GM23338 (cell line): ENCODE results near the gene KPNA6. TPM values are rescaled to one million over a fixed set of nuclear protein-coding genes. Genes with fewer than 3 reads are reported as not detected.

ENCODE experiments used
- ATAC-seq: fragments of 200-7000 bp; cut with Tn5 transposase; 3 replicates; pipeline ENCODE4 v1.9.1; 2020
- DNase-seq: peaks from one replicate; pipeline ENCODE4 v3.0.0-alpha.2; 2015; ENCODE audit warnings: low spot score
- H2AFZ ChIP-seq: fragments of 200-600 bp; sonication (generic); 2 replicates; pipeline ENCODE4 v1.8.0; 2016; ENCODE audit warnings: antibody characterized with exemption, mild to moderate bottlenecking, moderate library complexity
- H3F3A ChIP-seq: fragments of 200-600 bp; sonication (generic); replicated peaks from 2 replicates; pipeline ENCODE4 v1.8.0; 2017; ENCODE audit warnings: antibody characterized with exemption, mixed run types, low read depth
- H3K27ac ChIP-seq: fragments of 200-600 bp; sonication (generic); 2 replicates; pipeline ENCODE4 v1.6.1; 2016; ENCODE audit warnings: low read depth
- H3K27me3 ChIP-seq: fragments of 200-600 bp; sonication (generic); 2 replicates; pipeline ENCODE4 v1.8.0; 2016; ENCODE audit warnings: mild to moderate bottlenecking, mixed run types, moderate library complexity; ENCODE audit not compliant: insufficient read depth
- H3K36me3 ChIP-seq: fragments of 200-600 bp; sonication (generic); 2 replicates; pipeline ENCODE4 v1.8.0; 2016; ENCODE audit warnings: mild to moderate bottlenecking; ENCODE audit not compliant: insufficient read depth
- H3K4me1 ChIP-seq: fragments of 200-600 bp; sonication (generic); 2 replicates; pipeline ENCODE4 v1.8.0; 2016; ENCODE audit warnings: mild to moderate bottlenecking, moderate library complexity; ENCODE audit not compliant: insufficient read depth
- H3K4me2 ChIP-seq: fragments of 200-600 bp; sonication (generic); 2 replicates; pipeline ENCODE4 v1.7.1; 2017; ENCODE audit warnings: mixed run types
- H3K4me3 ChIP-seq: fragments of 200-600 bp; sonication (generic); 2 replicates; pipeline ENCODE4 v1.6.1; 2016; ENCODE audit warnings: mixed run types
- H3K79me2 ChIP-seq: fragments of 200-600 bp; sonication (generic); replicated peaks from 2 replicates; pipeline ENCODE4 v1.8.0; 2017; ENCODE audit warnings: mild to moderate bottlenecking; ENCODE audit not compliant: insufficient read depth
- H3K9me2 ChIP-seq: fragments of 200-600 bp; sonication (generic); 2 replicates; pipeline ENCODE4 v1.8.0; 2017; ENCODE audit not compliant: insufficient read depth
- H4K20me1 ChIP-seq: fragments of 200-600 bp; sonication (generic); replicated peaks from 2 replicates; pipeline ENCODE4 v1.8.0; 2017; ENCODE audit warnings: mild to moderate bottlenecking; ENCODE audit not compliant: insufficient read depth
- H3K27ac Mint-ChIP-seq: 2 replicates; pipeline ENCODE4 v1.8.0; 2020; ENCODE audit warnings: inconsistent platforms, mild to moderate bottlenecking, moderate library complexity, mixed read lengths
- H3K27me3 Mint-ChIP-seq: 3 replicates; pipeline ENCODE4 v1.8.0; 2022; ENCODE audit warnings: low read depth, mild to moderate bottlenecking, moderate library complexity, mixed read lengths, inconsistent platforms; ENCODE audit not compliant: insufficient read depth, poor library complexity
- H3K36me3 Mint-ChIP-seq: 3 replicates; pipeline ENCODE4 v1.8.0; 2021; ENCODE audit warnings: low read depth, mild to moderate bottlenecking, inconsistent platforms, moderate library complexity, mixed read lengths
- H3K4me1 Mint-ChIP-seq: 3 replicates; pipeline ENCODE4 v1.8.0; 2020; ENCODE audit warnings: mild to moderate bottlenecking, inconsistent platforms, mixed read lengths
- H3K4me3 Mint-ChIP-seq: 3 replicates; pipeline ENCODE4 v1.8.0; 2021; ENCODE audit warnings: moderate library complexity, mild to moderate bottlenecking, inconsistent platforms, mixed read lengths
- H3K9me3 Mint-ChIP-seq: 3 replicates; pipeline ENCODE4 v1.8.0; 2020; ENCODE audit warnings: moderate library complexity, mild to moderate bottlenecking, inconsistent platforms, mixed read lengths
- CREB1 ChIP-seq: fragments of 250-450 bp; sonication (Bioruptor Pico); IDR thresholded peaks from 2 replicates; pipeline ENCODE4 v1.5.0; 2020; ENCODE audit warnings: low read depth, mild to moderate bottlenecking, moderate library complexity
- ETS1 ChIP-seq: IDR thresholded peaks from 2 replicates; pipeline ENCODE4 v1.6.1; 2016; ENCODE audit warnings: antibody characterized with exemption
- EZH2 ChIP-seq: fragments of 200-600 bp; sonication (generic); IDR thresholded peaks from one replicate; pipeline ENCODE4 v1.8.0; 2017; ENCODE audit warnings: antibody characterized with exemption, mild to moderate bottlenecking, low read depth; ENCODE audit not compliant: unreplicated experiment
- EZH2phosphoT487 ChIP-seq: fragments of 200-600 bp; sonication (generic); IDR thresholded peaks from one replicate; pipeline ENCODE4 v1.8.1; 2018; ENCODE audit warnings: antibody characterized with exemption; ENCODE audit not compliant: unreplicated experiment
- JUNB ChIP-seq: IDR thresholded peaks from one replicate; pipeline ENCODE4 v1.6.1; 2016; ENCODE audit warnings: antibody characterized with exemption; ENCODE audit not compliant: unreplicated experiment
- NANOG ChIP-seq: IDR thresholded peaks from 2 replicates; pipeline ENCODE4 v1.6.1; 2016; ENCODE audit warnings: antibody characterized with exemption, borderline replicate concordance
- POLR2AphosphoS5 ChIP-seq: IDR thresholded peaks from 2 replicates; pipeline ENCODE4 v1.6.1; 2016; ENCODE audit warnings: antibody characterized with exemption, low read depth
- REST ChIP-seq: IDR thresholded peaks from one replicate; pipeline ENCODE4 v1.6.1; 2018; ENCODE audit warnings: antibody characterized with exemption; ENCODE audit not compliant: unreplicated experiment
- STAT1 ChIP-seq: IDR thresholded peaks from one replicate; pipeline ENCODE4 v1.6.1; 2016; ENCODE audit warnings: antibody characterized with exemption; ENCODE audit not compliant: unreplicated experiment
- ZNF114 ChIP-seq: fragments of 250-450 bp; sonication (Bioruptor Pico); IDR thresholded peaks from 2 replicates; pipeline ENCODE4 v1.5.0; 2020; ENCODE audit warnings: mild to moderate bottlenecking, moderate library complexity
- ZNF331 ChIP-seq: fragments of 250-450 bp; sonication (Bioruptor Pico); IDR thresholded peaks from 2 replicates; pipeline ENCODE4 v1.5.0; 2020; ENCODE audit warnings: low read depth, mild to moderate bottlenecking, moderate library complexity
- ZNF462 ChIP-seq: fragments of 250-450 bp; sonication (Bioruptor Pico); IDR thresholded peaks from 2 replicates; pipeline ENCODE4 v1.5.0; 2020; ENCODE audit warnings: mild to moderate bottlenecking, moderate library complexity
- polyA plus RNA-seq: library from polyadenylated mRNA; unstranded; fragments of >200 nt; fragmentation: Nextera tagmentation; extraction: Ambion mirVana; gene quantifications from 2 replicates; pipeline ENCODE4 v1.2.1, GENCODE V29; 2016
- total RNA-seq: library from RNA; depleted of rRNA; stranded (reverse); fragments of >200 nt; shearing (Covaris generic); gene quantifications from 2 replicates; pipeline ENCODE4 v1.2.3, GENCODE V29; 2014
- TF ChIP-seq, protein P1 (sequence below), 2 experiments: fragments of 200-600 bp in 1 of 2; sonication (generic) in 1 of 2; conservative IDR thresholded peaks; 2 replicates each; pipeline versions ENCODE4 v1.5.1 to v1.6.1; 2016 to 2017; ENCODE audit warnings: antibody characterized with exemption in 2 of 2, low read depth in 2 of 2, mild to moderate bottlenecking in 2 of 2, moderate library complexity in 1 of 2

The KPNA6 gene
- total and polyA plus RNA-seq, 2 experiments from 2014 or later = 28.6 to 72.2 TPM

GRCh38 chr1:32100807-32101708, 6.8 kb upstream of the KPNA6 start:
- Mint-ChIP-seq H3K36me3 (peaks cover 38% of the 10 kb centered on the region), H3K9me3 (no peaks in the 10 kb centered on the region; the same call in 2 of the 3 replicates), H3K4me3 (no peak overlapping the region), H3K4me1 (no peaks in the 10 kb centered on the region), H3K27me3 (peaks cover 2% of the 10 kb centered on the region), H3K27ac (no peak overlapping the region)
- H3K9me2 ChIP-seq = no peaks in the 10 kb centered on the region
- H3K4me2 ChIP-seq = no peak overlapping the region
- no peaks in the 10 kb centered on the region for H3K4me1 ChIP-seq
- H3K27me3 ChIP-seq = no peaks in the 10 kb centered on the region
- H3K27ac ChIP-seq = no peak overlapping the region
- no peak for DNase-seq
- peaks cover 4% of the 10 kb centered on the region; the same call in 1 of the 2 replicates for H3K36me3 ChIP-seq
- 0 out of 2 replicates have a peak, but pooled peaks cover 4% of the 10 kb centered on the region for H3F3A ChIP-seq
- no peak overlapping the region for H3K4me3 ChIP-seq
- no peak for ATAC-seq
- 0 out of 2 replicates have a peak, but pooled peaks cover 13% of the 10 kb centered on the region for H4K20me1 ChIP-seq
- TF ChIP-seq EZH2phosphoT487 (no peak), CREB1 (CRISPR knock-in tag) (no peak), EZH2 (no peak), ZNF331 (CRISPR knock-in tag) (no peak), REST (no peak), POLR2AphosphoS5 (no peak), JUNB (no peak), NANOG (no peak), ZNF114 (CRISPR knock-in tag) (no peak), STAT1 (no peak), ZNF462 (CRISPR knock-in tag) (no peak), ETS1 (no peak)
- TF ChIP-seq, protein P1, sequence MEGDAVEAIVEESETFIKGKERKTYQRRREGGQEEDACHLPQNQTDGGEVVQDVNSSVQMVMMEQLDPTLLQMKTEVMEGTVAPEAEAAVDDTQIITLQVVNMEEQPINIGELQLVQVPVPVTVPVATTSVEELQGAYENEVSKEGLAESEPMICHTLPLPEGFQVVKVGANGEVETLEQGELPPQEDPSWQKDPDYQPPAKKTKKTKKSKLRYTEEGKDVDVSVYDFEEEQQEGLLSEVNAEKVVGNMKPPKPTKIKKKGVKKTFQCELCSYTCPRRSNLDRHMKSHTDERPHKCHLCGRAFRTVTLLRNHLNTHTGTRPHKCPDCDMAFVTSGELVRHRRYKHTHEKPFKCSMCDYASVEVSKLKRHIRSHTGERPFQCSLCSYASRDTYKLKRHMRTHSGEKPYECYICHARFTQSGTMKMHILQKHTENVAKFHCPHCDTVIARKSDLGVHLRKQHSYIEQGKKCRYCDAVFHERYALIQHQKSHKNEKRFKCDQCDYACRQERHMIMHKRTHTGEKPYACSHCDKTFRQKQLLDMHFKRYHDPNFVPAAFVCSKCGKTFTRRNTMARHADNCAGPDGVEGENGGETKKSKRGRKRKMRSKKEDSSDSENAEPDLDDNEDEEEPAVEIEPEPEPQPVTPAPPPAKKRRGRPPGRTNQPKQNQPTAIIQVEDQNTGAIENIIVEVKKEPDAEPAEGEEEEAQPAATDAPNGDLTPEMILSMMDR (conservative IDR thresholded peaks at IDR 0.05; ENCODE audit: low read depth in 2 of 2) = no peak
- no peak overlapping the region for H2AFZ ChIP-seq
- H3K79me2 ChIP-seq = no peaks in the 10 kb centered on the region
